GM18502 (cell line): ENCODE data around the gene MOCS1.
"Not testable (repeated sequence)": the region's sequence is repeated elsewhere in the genome, so short reads cannot be mapped to it uniquely, and the experiment has no call there.

ENCODE experiments used
- ATAC-seq: cut with Tn5 transposase; IDR thresholded peaks from one replicate; pipeline ENCODE4 v1.9.1; 2021; ENCODE audit warnings: mild to moderate bottlenecking; ENCODE audit not compliant: unreplicated experiment, poor library complexity

Gene MOCS1

GRCh38 chr6:39934131-39934757, at the start of gene MOCS1:
Gene MOCS1, minus strand, starts transcription at chr6:39934462. Its CDS starts 45 bp downstream, at chr6:39934417.
- ATAC-seq: no peak

- no peak for ATAC-seq
These were observed 49.8 kb upstream of the MOCS1 start for GRCh38 chr6:39984051-39984450.

- ATAC-seq: no peak
These were observed 48.9 kb upstream of the MOCS1 start for GRCh38 chr6:39983193-39983592.

GRCh38 chr6:39982720-39983119, 48.5 kb upstream of the MOCS1 start:
- no peak for ATAC-seq

- ATAC-seq: no peak
These were observed 46.7 kb upstream of the MOCS1 start for GRCh38 chr6:39980839-39981580.

- no peak for ATAC-seq
These were observed 45.4 kb upstream of the MOCS1 start for GRCh38 chr6:39979461-39980328.

GRCh38 chr6:39978240-39978639, 44.0 kb upstream of the MOCS1 start:
- no peak for ATAC-seq

GRCh38 chr6:39973661-39974060, 39.4 kb upstream of the MOCS1 start:
- ATAC-seq: no peak

GRCh38 chr6:39972717-39973116, 38.5 kb upstream of the MOCS1 start:
- not testable (repeated sequence) for ATAC-seq

- not testable (repeated sequence) for ATAC-seq
These were observed 36.9 kb upstream of the MOCS1 start for GRCh38 chr6:39971131-39971530.

GRCh38 chr6:39965751-39966150, 31.5 kb upstream of the MOCS1 start:
- no peak for ATAC-seq

GRCh38 chr6:39964530-39964929, 30.3 kb upstream of the MOCS1 start:
- no peak for ATAC-seq

- no peak for ATAC-seq
These were observed 29.8 kb upstream of the MOCS1 start for GRCh38 chr6:39964094-39964493.

- ATAC-seq: no peak
These were observed 28.6 kb upstream of the MOCS1 start for GRCh38 chr6:39962831-39963230.

- no peak for ATAC-seq
These were observed 26.9 kb upstream of the MOCS1 start for GRCh38 chr6:39961178-39961577.

GRCh38 chr6:39958947-39959346, 24.7 kb upstream of the MOCS1 start:
- ATAC-seq: no peak

- no peak for ATAC-seq
These were observed 22.7 kb upstream of the MOCS1 start for GRCh38 chr6:39956936-39957335.

GRCh38 chr6:39953076-39953618, 18.9 kb upstream of the MOCS1 start:
- no peak for ATAC-seq

GRCh38 chr6:39952167-39952566, 17.9 kb upstream of the MOCS1 start:
- ATAC-seq: no peak

- no peak for ATAC-seq
These were observed 17.5 kb upstream of the MOCS1 start for GRCh38 chr6:39951716-39952115.

- ATAC-seq: no peak
These were observed 16.9 kb upstream of the MOCS1 start for GRCh38 chr6:39951191-39951590.
